Measurements from ENCODE around the gene NOS1AP.
A peak's percentile ranks its signal among the peaks of the same experiment; 100 is the strongest.

The NOS1AP gene

DNA sequence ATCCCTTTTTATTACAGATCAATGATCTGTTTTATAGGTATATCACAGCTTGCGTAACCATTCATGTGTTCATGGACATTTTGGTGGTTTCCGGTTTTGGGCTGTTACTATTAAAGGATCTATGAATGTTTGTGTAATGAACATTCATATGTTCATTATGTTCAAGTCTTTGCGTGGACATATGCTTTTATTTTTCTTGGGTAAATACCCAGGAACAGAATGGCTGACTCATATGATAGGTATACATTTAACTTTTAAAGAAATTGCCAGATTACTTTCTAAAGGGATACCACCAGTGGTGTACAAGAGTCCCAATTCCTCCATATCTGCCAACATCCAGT lies 233.5 kb downstream of the NOS1AP start:
- DNase-seq (ENCODE audit: low read depth), result peak; percentile 74
- H3K4me3 ChIP-seq (ENCODE audit: low read length), result no peak overlapping the region
- TF ChIP-seq, protein P1, sequence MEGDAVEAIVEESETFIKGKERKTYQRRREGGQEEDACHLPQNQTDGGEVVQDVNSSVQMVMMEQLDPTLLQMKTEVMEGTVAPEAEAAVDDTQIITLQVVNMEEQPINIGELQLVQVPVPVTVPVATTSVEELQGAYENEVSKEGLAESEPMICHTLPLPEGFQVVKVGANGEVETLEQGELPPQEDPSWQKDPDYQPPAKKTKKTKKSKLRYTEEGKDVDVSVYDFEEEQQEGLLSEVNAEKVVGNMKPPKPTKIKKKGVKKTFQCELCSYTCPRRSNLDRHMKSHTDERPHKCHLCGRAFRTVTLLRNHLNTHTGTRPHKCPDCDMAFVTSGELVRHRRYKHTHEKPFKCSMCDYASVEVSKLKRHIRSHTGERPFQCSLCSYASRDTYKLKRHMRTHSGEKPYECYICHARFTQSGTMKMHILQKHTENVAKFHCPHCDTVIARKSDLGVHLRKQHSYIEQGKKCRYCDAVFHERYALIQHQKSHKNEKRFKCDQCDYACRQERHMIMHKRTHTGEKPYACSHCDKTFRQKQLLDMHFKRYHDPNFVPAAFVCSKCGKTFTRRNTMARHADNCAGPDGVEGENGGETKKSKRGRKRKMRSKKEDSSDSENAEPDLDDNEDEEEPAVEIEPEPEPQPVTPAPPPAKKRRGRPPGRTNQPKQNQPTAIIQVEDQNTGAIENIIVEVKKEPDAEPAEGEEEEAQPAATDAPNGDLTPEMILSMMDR (IDR thresholded peaks at IDR 0.05; ENCODE audit: insufficient read depth, low read depth, low read length, missing control alignments), result no peak

DNA sequence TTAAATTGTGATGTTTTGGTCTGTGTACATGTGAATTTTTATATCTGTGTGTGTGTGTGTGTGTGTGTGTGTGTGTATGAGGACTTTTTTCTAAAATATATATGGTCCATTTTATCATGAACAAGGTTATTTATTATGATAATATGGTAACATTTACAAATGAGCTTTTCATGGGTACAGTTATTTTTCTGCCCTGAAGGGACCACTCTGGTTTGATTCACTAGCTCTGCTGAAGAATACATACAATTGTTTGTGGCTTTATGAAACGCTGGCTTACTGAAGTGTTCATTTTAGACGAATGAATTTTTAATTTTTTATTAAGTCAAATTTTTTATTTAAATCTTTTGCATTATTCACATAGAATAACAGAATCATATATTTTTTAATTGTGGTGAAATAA lies 235.2 kb downstream of the NOS1AP start:
- TF ChIP-seq, protein P1 (IDR thresholded peaks at IDR 0.05; ENCODE audit: insufficient read depth, low read depth, low read length, missing control alignments), result no peak
- H3K4me3 ChIP-seq (ENCODE audit: low read length), result no peak overlapping the region
- no peak for DNase-seq (ENCODE audit: low read depth)

DNA sequence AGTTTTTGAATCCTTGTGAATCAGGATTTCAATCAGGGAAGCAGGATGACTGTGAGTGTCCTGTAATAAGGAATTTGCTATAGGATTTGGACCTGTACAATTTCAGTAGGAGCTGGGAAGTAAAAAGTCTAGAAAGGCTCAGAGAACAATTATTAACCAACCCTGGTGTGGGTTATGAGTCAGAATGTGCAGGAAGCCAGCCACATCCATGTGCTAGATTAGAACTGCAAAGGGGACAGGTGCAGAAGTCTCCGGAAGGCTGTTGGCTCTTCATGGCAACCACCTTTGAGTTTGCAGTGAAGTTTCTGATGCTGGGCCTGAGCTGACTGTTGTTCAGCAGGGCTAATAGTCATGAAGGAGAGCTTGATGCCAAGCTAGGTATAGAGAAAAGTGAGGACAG lies 236.5 kb downstream of the NOS1AP start:
- peak; percentile 52 for DNase-seq (ENCODE audit: low read depth)
- H3K4me3 ChIP-seq (ENCODE audit: low read length), result no peak overlapping the region
- TF ChIP-seq, protein P1 (IDR thresholded peaks at IDR 0.05; ENCODE audit: insufficient read depth, low read depth, low read length, missing control alignments), result no peak

DNA sequence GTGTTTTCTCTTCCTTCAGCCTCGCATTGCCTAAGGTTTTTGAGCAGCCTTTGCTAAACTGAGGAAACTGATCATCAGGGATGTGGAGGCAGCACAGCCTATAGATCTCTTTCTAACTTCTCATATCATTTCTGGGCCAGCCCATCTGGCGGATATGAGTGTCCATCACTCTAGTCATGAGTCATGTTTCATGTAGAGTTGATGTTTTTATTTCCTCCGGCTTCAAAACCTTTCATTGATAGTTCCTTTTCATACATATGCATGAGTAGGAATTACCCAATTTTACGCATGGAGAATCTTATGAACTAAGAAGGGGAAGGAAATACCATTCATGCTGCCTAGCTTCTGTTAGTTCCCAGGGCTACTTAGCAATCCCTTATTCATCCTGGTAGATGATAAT lies 240.8 kb downstream of the NOS1AP start:
- no peak overlapping the region for H3K4me3 ChIP-seq (ENCODE audit: low read length)
- peak; percentile 86 for DNase-seq (ENCODE audit: low read depth)
- TF ChIP-seq, protein P1 (IDR thresholded peaks at IDR 0.05; ENCODE audit: insufficient read depth, low read depth, low read length, missing control alignments), result no peak

DNA sequence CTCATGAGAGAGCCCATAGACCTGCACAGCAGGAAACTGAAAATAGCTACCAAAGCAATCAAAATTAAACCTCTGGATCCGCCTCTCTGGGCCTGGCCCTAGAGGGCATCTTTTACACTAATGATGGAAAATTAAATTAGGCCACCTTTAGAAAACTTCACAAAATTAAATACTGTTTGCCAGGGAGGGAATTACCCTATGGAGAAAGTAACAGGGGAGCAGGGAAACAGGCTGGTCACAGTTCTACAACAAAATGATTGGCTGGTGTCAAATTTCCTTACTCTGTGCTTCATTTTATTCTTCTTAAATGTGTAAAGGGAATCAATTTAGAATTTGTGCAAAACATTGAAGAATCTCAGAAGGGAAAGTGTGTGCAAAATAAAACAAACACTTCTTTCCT lies 244.7 kb downstream of the NOS1AP start:
- TF ChIP-seq, protein P1 (IDR thresholded peaks at IDR 0.05; ENCODE audit: insufficient read depth, low read depth, low read length, missing control alignments), result no peak
- no peak for DNase-seq (ENCODE audit: low read depth)
- no peak overlapping the region for H3K4me3 ChIP-seq (ENCODE audit: low read length)

DNA sequence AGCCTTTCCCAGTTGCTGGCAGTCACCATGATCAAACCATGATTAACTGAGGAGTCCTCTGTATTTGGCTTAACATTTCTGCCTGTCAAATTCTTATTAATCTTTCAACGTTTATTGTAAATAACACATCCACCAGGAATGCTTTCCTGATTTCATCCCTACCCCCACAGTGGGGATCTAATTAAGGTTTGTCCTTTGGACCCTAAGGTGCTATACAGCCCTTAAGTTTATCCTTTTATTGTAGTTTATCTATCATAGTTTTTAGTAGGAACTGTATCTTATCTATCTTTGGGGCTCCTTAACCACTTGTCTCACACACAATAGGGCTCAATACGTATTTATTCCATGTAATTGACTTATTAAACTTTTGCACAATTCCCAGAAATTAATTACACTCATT lies 246.2 kb downstream of the NOS1AP start:
- no peak overlapping the region for H3K4me3 ChIP-seq (ENCODE audit: low read length)
- no peak for DNase-seq (ENCODE audit: low read depth)
- TF ChIP-seq, protein P1 (IDR thresholded peaks at IDR 0.05; ENCODE audit: insufficient read depth, low read depth, low read length, missing control alignments), result no peak

DNA sequence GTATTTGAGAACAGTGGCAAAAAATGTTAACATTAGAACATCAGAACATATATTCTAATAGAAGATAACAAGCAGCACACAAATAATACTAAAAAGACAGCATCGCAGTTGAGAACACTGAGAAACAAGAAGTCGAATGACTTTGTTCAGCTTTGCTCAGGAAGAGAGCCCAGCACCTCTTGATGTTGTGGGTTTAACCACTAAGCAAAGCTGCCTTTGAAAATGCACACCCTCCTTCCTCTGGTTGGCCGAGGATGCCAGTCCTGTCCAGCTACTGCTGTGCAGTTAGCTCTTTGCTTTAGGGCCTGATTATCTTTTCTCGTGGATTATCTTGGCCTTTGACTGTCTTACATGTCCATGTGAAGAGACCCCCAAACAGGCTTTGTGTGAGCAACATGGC lies 246.7 kb downstream of the NOS1AP start:
- TF ChIP-seq, protein P1 (IDR thresholded peaks at IDR 0.05; ENCODE audit: insufficient read depth, low read depth, low read length, missing control alignments), result no peak
- DNase-seq (ENCODE audit: low read depth), result no peak
- no peak overlapping the region for H3K4me3 ChIP-seq (ENCODE audit: low read length)

Data from epithelial cell of esophagus (primary cell).